Thoracic aorta (tissue), 2 donors: ENCODE measurements around the gene PRKN. TPM values are rescaled to one million over a fixed set of nuclear protein-coding genes. Genes with fewer than 3 reads are reported as not detected.

ENCODE experiments used
- ATAC-seq: fragments of 150-250 bp; one replicate; pipeline ENCODE4 v1.8.0; 2017; ENCODE audit warnings: low read depth; ENCODE audit not compliant: insufficient number of reproducible peaks, low FRiP score
- DNase-seq: peaks from one replicate; pipeline ENCODE4 v3.0.0-alpha.2; 2020; ENCODE audit warnings: low spot score
- H3K27ac ChIP-seq, 2 donors: fragments of 200-600 bp; sonication (generic); 1 replicate in 1 of 2; 2 replicates in 1 of 2; pipeline ENCODE4 v1.5.1; 2016; ENCODE audit warnings: mild to moderate bottlenecking in 2 of 2, moderate library complexity in 2 of 2
- H3K27me3 ChIP-seq: fragments of 200-600 bp; sonication (generic); replicated peaks from 2 replicates; pipeline ENCODE4 v1.6.0; 2016; ENCODE audit warnings: mild to moderate bottlenecking; ENCODE audit not compliant: insufficient read depth
- H3K36me3 ChIP-seq: fragments of 200-600 bp; sonication (generic); one replicate; pipeline ENCODE4 v1.5.1; 2016
- H3K4me1 ChIP-seq, 2 donors: fragments of 200-600 bp; sonication (generic); 1 replicate in 1 of 2; 2 replicates in 1 of 2; pipeline versions ENCODE4 v1.5.1 to v1.6.0; 2016; ENCODE audit warnings: low read depth in 2 of 2, mild to moderate bottlenecking in 1 of 2; ENCODE audit not compliant: control insufficient read depth in 1 of 2
- H3K4me3 ChIP-seq: fragments of 200-600 bp; sonication (generic); 2 replicates; pipeline ENCODE4 v1.5.1; 2016; ENCODE audit warnings: mild to moderate bottlenecking
- H3K9me3 ChIP-seq: fragments of 200-600 bp; sonication (generic); 2 replicates; pipeline ENCODE4 v1.5.1; 2016
- total RNA-seq, 2 donors: library from RNA; depleted of rRNA; stranded (reverse); fragments of >200 nt; gene quantifications; one replicate each; pipeline versions ENCODE4 v1.1.0 to v1.2.3, GENCODE V29; 2016
- TF ChIP-seq, protein P1 (sequence below): fragments of 200-600 bp; sonication (generic); IDR thresholded peaks from one replicate; pipeline ENCODE4 v1.5.1; 2019; ENCODE audit warnings: antibody characterized with exemption

The PRKN gene
- total RNA-seq, 2 donors from 2014 or later, result 10.4 to 23.8 TPM

- Histone ChIP-seq H3K27ac (no peak overlapping the region), H3K4me1 (no peaks in the 10 kb centered on the region), H3K9me3 (no peaks in the 10 kb centered on the region), H3K4me3 (no peak overlapping the region), H3K36me3 (no peaks in the 10 kb centered on the region), H3K27me3 (no peaks in the 10 kb centered on the region)
- DNase-seq (no peak), ATAC-seq (no peak)
- TF ChIP-seq, protein P1, sequence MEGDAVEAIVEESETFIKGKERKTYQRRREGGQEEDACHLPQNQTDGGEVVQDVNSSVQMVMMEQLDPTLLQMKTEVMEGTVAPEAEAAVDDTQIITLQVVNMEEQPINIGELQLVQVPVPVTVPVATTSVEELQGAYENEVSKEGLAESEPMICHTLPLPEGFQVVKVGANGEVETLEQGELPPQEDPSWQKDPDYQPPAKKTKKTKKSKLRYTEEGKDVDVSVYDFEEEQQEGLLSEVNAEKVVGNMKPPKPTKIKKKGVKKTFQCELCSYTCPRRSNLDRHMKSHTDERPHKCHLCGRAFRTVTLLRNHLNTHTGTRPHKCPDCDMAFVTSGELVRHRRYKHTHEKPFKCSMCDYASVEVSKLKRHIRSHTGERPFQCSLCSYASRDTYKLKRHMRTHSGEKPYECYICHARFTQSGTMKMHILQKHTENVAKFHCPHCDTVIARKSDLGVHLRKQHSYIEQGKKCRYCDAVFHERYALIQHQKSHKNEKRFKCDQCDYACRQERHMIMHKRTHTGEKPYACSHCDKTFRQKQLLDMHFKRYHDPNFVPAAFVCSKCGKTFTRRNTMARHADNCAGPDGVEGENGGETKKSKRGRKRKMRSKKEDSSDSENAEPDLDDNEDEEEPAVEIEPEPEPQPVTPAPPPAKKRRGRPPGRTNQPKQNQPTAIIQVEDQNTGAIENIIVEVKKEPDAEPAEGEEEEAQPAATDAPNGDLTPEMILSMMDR, result no peak
These were observed 608.9 kb downstream of the PRKN start for GRCh38 chr6:162118706-162119105.

DNA sequence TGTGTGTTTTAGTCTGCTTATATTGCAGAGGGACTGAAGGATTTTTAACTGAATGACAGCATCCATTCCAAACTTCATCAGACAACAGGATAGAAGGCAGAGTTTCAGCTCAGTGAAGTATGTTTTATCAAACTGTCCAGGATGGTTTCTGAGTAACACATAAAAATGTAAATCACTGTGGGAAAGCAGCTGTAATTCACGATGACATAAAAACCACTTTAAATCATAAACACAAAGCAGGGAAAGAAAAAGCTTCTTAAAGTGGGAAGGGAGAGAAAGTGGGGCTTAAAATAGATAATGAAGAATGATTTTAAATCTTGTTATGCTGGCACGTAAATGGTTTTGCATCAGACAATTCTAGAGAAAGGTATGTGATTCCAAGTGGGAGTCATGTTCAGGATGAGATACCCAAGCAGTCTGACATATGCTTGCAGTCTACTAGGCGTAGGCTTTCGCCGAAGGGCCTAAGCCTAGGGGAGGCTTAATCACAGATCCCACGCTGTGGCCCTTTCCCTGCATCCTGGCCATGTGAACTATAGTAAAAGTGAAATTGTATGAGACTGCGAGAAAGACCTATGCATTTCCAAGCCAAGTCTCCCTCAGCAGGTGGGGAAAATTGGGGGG, 610.6 kb downstream of the PRKN start:
- TF ChIP-seq, protein P1, result no peak
- Histone ChIP-seq H3K36me3 (no peaks in the 10 kb centered on the region), H3K27ac (no peak overlapping the region), H3K9me3 (no peaks in the 10 kb centered on the region), H3K27me3 (no peaks in the 10 kb centered on the region), H3K4me1 (no peaks in the 10 kb centered on the region), H3K4me3 (no peak overlapping the region)
- no peak for DNase-seq
- ATAC-seq, result no peak

DNA sequence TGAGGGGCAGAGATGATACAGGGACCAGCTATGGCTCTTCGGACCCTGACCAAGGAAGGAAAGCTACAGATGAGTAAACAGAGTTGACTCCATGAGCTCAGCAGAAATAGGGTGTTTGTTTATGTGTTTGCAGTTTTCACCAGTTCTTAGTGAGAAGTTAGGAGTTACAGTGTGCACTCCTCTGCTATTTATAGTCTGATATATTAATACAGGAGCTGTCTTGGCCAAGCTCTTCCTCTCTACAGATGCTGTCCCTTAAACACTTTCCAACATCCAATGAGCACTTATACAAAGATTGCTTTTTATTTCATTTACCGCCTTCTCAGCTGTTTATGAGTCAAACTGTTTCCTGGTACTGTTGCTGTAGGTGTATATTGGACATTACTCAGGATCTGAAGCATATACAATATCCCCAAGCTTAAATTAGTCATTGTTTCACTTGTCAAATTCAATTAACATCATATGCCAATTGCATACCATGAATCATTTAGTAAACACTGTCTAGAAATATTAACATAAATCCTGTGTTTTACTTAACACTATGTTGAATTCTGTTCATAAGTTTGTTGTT, 618.0 kb downstream of the PRKN start:
- no peak overlapping the region for H3K27ac ChIP-seq
- DNase-seq (no peak), ATAC-seq (no peak)
- H3K27me3 ChIP-seq, result no peaks in the 10 kb centered on the region
- H3K36me3 ChIP-seq, result no peaks in the 10 kb centered on the region
- H3K4me1 ChIP-seq, result no peaks in the 10 kb centered on the region
- H3K9me3 ChIP-seq, result no peaks in the 10 kb centered on the region
- H3K4me3 ChIP-seq, result no peak overlapping the region
- TF ChIP-seq, protein P1, result no peak

- no peak for ATAC-seq
- no peaks in the 10 kb centered on the region for H3K36me3 ChIP-seq
- DNase-seq, result no peak
- H3K4me3 ChIP-seq, result no peak overlapping the region
- H3K9me3 ChIP-seq, result no peaks in the 10 kb centered on the region
- TF ChIP-seq, protein P1, result no peak
- H3K27ac ChIP-seq, result no peak overlapping the region
- no peaks in the 10 kb centered on the region for H3K27me3 ChIP-seq
- H3K4me1 ChIP-seq, result no peaks in the 10 kb centered on the region
These were observed 619.5 kb downstream of the PRKN start for GRCh38 chr6:162108041-162108440.

- Histone ChIP-seq H3K36me3 (no peaks in the 10 kb centered on the region), H3K9me3 (no peaks in the 10 kb centered on the region), H3K4me1 (peaks cover 0 to 3% of the 10 kb centered on the region in 2 donors), H3K4me3 (no peak overlapping the region), H3K27ac (no peak overlapping the region), H3K27me3 (no peaks in the 10 kb centered on the region)
- TF ChIP-seq, protein P1, result no peak
- no peak for DNase-seq
- no peak for ATAC-seq
These were observed 627.5 kb downstream of the PRKN start for GRCh38 chr6:162100096-162100495.
